Breast epithelium (tissue), 3 donors: ENCODE results near the gene PPP2R5B.

Experiments used
- CTCF ChIP-seq, 3 donors: fragments of 450-650 bp; IDR thresholded peaks; one replicate each; pipeline ENCODE4 v1.5.1; 2016 to 2017; ENCODE audit warnings: antibody characterized with exemption in 3 of 3, mild to moderate bottlenecking in 3 of 3, moderate library complexity in 3 of 3
- POLR2A ChIP-seq: fragments of 450-650 bp; IDR thresholded peaks from one replicate; pipeline ENCODE4 v1.6.1; 2016; ENCODE audit warnings: antibody characterized with exemption, mild to moderate bottlenecking, moderate library complexity
- POLR2AphosphoS5 ChIP-seq, 3 donors: sonication (generic); formaldehyde crosslinking; IDR thresholded peaks; one replicate each; pipeline ENCODE4 v1.6.1; 2017; ENCODE audit warnings: antibody characterized with exemption in 3 of 3

DNA sequence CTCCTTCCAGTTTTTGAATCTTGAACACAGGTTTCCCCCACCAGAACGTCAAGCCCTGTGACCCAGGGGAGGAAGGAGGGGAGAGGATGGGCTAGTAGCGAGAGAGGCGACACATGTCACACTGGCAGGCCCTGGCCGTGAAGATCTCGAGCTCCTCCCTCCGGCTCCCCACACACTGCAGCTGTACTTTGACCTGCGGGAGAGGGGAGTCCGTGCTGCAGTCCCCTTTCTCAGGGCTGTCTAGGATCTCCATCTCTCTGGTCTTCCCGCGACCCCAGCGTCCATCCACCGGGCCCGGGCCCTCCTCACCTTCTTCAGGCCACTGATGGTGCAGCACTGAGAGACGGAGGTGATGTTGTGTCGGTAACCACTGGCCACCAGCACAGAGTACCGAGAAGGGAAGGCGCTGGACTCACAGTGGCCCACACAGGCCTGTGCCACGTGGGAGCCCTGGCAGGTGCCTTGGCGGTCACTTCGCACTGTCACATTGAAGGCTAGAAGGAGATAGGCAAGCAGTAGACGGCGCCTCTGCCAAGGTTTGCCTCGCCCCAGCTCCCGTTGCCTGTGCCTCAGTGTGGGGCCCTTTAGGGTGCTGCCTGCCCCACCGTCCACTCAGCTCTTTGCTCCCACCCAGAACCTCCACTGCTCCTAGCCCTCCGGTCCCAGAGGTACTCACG lies 10.3 kb downstream of the PPP2R5B start:
- no peak for TF ChIP-seq CTCF (IDR thresholded peaks at IDR 0.05)
- no peak for TF ChIP-seq POLR2A
- TF ChIP-seq POLR2AphosphoS5 (IDR thresholded peaks at IDR 0.05), result no peak
